IMR-90 (cell line): ENCODE data around the gene PNMA6E. TPM values are rescaled to one million over a fixed set of nuclear protein-coding genes. Genes with fewer than 3 reads are reported as not detected.

Experiments used
- ATAC-seq: fragments of 200-7000 bp; cut with Tn5 transposase; 2 replicates; pipeline ENCODE4 v1.9.1; 2020; ENCODE audit warnings: low read depth, mild to moderate bottlenecking, moderate library complexity
- BruUV-seq: library from RNA; stranded (reverse); fragments of 400-500 nt; replicated peaks from 2 replicates; lab custom pipeline; 2021; lab: Mats Ljungman, UMichigan
- CTCF ChIA-PET: fragments of 300-600 bp; formaldehyde crosslinking; extraction: SDS; loops from one replicate; lab custom pipeline; 2021; ENCODE audit warnings: antibody characterized with exemption; lab: Yijun Ruan, JAX
- POLR2A ChIA-PET: fragments of 300-600 bp; sonication (Branson Sonifier 250); formaldehyde crosslinking; loops from one replicate; lab custom pipeline; 2022; ENCODE audit warnings: antibody characterized with exemption; ENCODE audit not compliant: unreplicated experiment; lab: Charles Lee
- DNase-seq: peaks from one replicate; pipeline ENCODE4 v3.0.0; 2013
- H2AFZ ChIP-seq: replicated peaks from 2 replicates; pipeline ENCODE3; 2013; ENCODE audit warnings: low read length, mild to moderate bottlenecking; ENCODE audit not compliant: poor library complexity
- H2AK5ac ChIP-seq: 2 replicates; pipeline ENCODE4 v1.6.1; 2013; ENCODE audit warnings: low read depth, low read length, inconsistent platforms
- H2AK9ac ChIP-seq: replicated peaks from 2 replicates; pipeline ENCODE3; 2013; ENCODE audit warnings: mild to moderate bottlenecking, low read depth, low read length, moderate library complexity; ENCODE audit not compliant: poor library complexity
- H2BK120ac ChIP-seq: 2 replicates; pipeline ENCODE4 v1.6.1; 2013; ENCODE audit warnings: low read depth, low read length, inconsistent platforms
- H2BK15ac ChIP-seq: 3 replicates; pipeline ENCODE4 v1.6.1; 2013; ENCODE audit warnings: low read depth, low read length, inconsistent platforms
- H2BK20ac ChIP-seq: 2 replicates; pipeline ENCODE4 v1.6.1; 2013; ENCODE audit warnings: low read depth, mild to moderate bottlenecking, inconsistent platforms, low read length, moderate library complexity
- H2BK5ac ChIP-seq: 2 replicates; pipeline ENCODE4 v1.6.1; 2013; ENCODE audit warnings: mild to moderate bottlenecking, low read depth, low read length, inconsistent platforms; ENCODE audit not compliant: poor library complexity, severe bottlenecking
- H3K14ac ChIP-seq: replicated peaks from 2 replicates; pipeline ENCODE4 v1.6.1; 2013; ENCODE audit warnings: low read depth, low read length, inconsistent platforms
- H3K18ac ChIP-seq: 2 replicates; pipeline ENCODE4 v1.6.1; 2013; ENCODE audit warnings: low read depth, low read length, control low read depth
- H3K23ac ChIP-seq: 2 replicates; pipeline ENCODE4 v1.6.1; 2013; ENCODE audit warnings: low read depth, low read length, inconsistent platforms
- H3K27ac ChIP-seq: 2 replicates; pipeline ENCODE4 v1.5.1; 2013; ENCODE audit warnings: mild to moderate bottlenecking, control low read depth, low read length; ENCODE audit not compliant: insufficient read depth
- H3K27me3 ChIP-seq: 2 replicates; pipeline ENCODE4 v1.6.1; 2013; ENCODE audit warnings: low read length; ENCODE audit not compliant: control insufficient read depth, insufficient read depth
- H3K36me3 ChIP-seq: 2 replicates; pipeline ENCODE4 v1.6.1; 2013; ENCODE audit warnings: low read length, mixed read lengths; ENCODE audit not compliant: control insufficient read depth, insufficient read depth
- H3K4ac ChIP-seq: 2 replicates; pipeline ENCODE4 v1.6.1; 2013; ENCODE audit warnings: low read depth, low read length, inconsistent platforms
- H3K4me1 ChIP-seq: 2 replicates; pipeline ENCODE4 v1.6.1; 2013; ENCODE audit warnings: low read length, mixed read lengths; ENCODE audit not compliant: control insufficient read depth, insufficient read depth
- H3K4me2 ChIP-seq: 2 replicates; pipeline ENCODE4 v1.6.1; 2013; ENCODE audit warnings: low read depth, mild to moderate bottlenecking, control low read depth, low read length, moderate library complexity
- H3K4me3 ChIP-seq: 2 replicates; pipeline ENCODE4 v1.5.1; 2013; ENCODE audit warnings: low read depth, mild to moderate bottlenecking, control low read depth, low read length, moderate library complexity; ENCODE audit not compliant: insufficient read depth
- H3K56ac ChIP-seq: 2 replicates; pipeline ENCODE4 v1.6.1; 2013; ENCODE audit warnings: low read length, inconsistent platforms; ENCODE audit not compliant: insufficient read depth; ENCODE audit errors: extremely low read depth
- H3K79me1 ChIP-seq, 2 experiments: 2 replicates each; pipeline ENCODE4 v1.6.1; 2013; ENCODE audit warnings: low read length in 2 of 2, inconsistent platforms in 1 of 2, low read depth in 1 of 2
- H3K9ac ChIP-seq: 2 replicates; pipeline ENCODE4 v1.6.1; 2013; ENCODE audit warnings: low read depth, low read length, control low read depth
- H3K9me1 ChIP-seq: 2 replicates; pipeline ENCODE4 v1.6.1; 2013; ENCODE audit warnings: low read length, inconsistent platforms; ENCODE audit not compliant: insufficient read depth
- H3K9me3 ChIP-seq: 2 replicates; pipeline ENCODE4 v1.6.1; 2013; ENCODE audit warnings: low read length; ENCODE audit not compliant: control insufficient read depth, insufficient read depth
- H4K20me1 ChIP-seq: 2 replicates; pipeline ENCODE4 v1.6.1; 2013; ENCODE audit warnings: low read length, inconsistent platforms; ENCODE audit not compliant: insufficient read depth
- H4K5ac ChIP-seq: 2 replicates; pipeline ENCODE4 v1.6.1; 2013; ENCODE audit warnings: mild to moderate bottlenecking, low read depth, low read length, control low read depth
- H4K8ac ChIP-seq, 2 experiments: 2 replicates each; pipeline ENCODE4 v1.6.1; 2013; ENCODE audit warnings: low read depth in 2 of 2, low read length in 2 of 2, control low read depth in 1 of 2, inconsistent platforms in 1 of 2
- H4K91ac ChIP-seq: 2 replicates; pipeline ENCODE4 v1.6.1; 2013; ENCODE audit warnings: low read depth, low read length, inconsistent platforms; ENCODE audit not compliant: insufficient read depth
- BHLHE40 ChIP-seq: fragments of 150-350 bp; IDR thresholded peaks from 2 replicates; pipeline ENCODE4 v1.6.1; 2016; ENCODE audit warnings: mild to moderate bottlenecking, low read depth, low read length
- CEBPB ChIP-seq: IDR thresholded peaks from 2 replicates; pipeline ENCODE4 v1.6.1; 2012; ENCODE audit warnings: low read depth, low read length, improper control_type of control experiment
- CHD1 ChIP-seq: IDR thresholded peaks from 2 replicates; pipeline ENCODE4 v1.6.1; 2012; ENCODE audit warnings: low read depth, low read length, improper control_type of control experiment
- FOS ChIP-seq: fragments of 150-350 bp; IDR thresholded peaks from 2 replicates; pipeline ENCODE4 v1.6.1; 2016; ENCODE audit warnings: low read depth, low read length
- MAFK ChIP-seq: IDR thresholded peaks from 2 replicates; pipeline ENCODE4 v1.6.1; 2012; ENCODE audit warnings: low read depth, low read length, improper control_type of control experiment
- MAZ ChIP-seq: IDR thresholded peaks from 2 replicates; pipeline ENCODE4 v1.6.1; 2012; ENCODE audit warnings: low read depth, mild to moderate bottlenecking, low read length, improper control_type of control experiment, moderate library complexity, borderline replicate concordance
- MXI1 ChIP-seq: IDR thresholded peaks from 2 replicates; pipeline ENCODE4 v1.6.1; 2012; ENCODE audit warnings: low read depth, mild to moderate bottlenecking, low read length, moderate library complexity, borderline replicate concordance
- NFE2L2 ChIP-seq: fragments of 150-350 bp; IDR thresholded peaks from 2 replicates; pipeline ENCODE4 v1.6.1; 2016; ENCODE audit warnings: low read depth, mild to moderate bottlenecking, low read length
- POLR2A ChIP-seq: IDR thresholded peaks from 2 replicates; pipeline ENCODE4 v1.6.1; 2012; ENCODE audit warnings: mild to moderate bottlenecking, low read depth, low read length
- RAD21 ChIP-seq: IDR thresholded peaks from 2 replicates; pipeline ENCODE4 v1.6.1; 2012; ENCODE audit warnings: low read length, improper control_type of control experiment
- RCOR1 ChIP-seq: IDR thresholded peaks from 2 replicates; pipeline ENCODE4 v1.6.1; 2012; ENCODE audit warnings: mild to moderate bottlenecking, low read length, improper control_type of control experiment; ENCODE audit not compliant: insufficient replicate concordance
- SMC3 ChIP-seq: fragments of 150-350 bp; IDR thresholded peaks from 2 replicates; pipeline ENCODE4 v1.6.1; 2016; ENCODE audit warnings: low read depth, mild to moderate bottlenecking, antibody characterized with exemption, low read length, moderate library complexity
- USF2 ChIP-seq: fragments of 150-350 bp; IDR thresholded peaks from 2 replicates; pipeline ENCODE4 v1.6.1; 2017; ENCODE audit warnings: mild to moderate bottlenecking, antibody characterized with exemption, low read length, low read depth
- WGBS, 2 experiments: methylation state at CpG; one replicate each; pipeline versions ENCODE4 v1.1.5 to v1.1.7; 2013; ENCODE audit warnings: missing lambda C conversion rate in 2 of 2; ENCODE audit not compliant: insufficient read length in 1 of 2; ENCODE audit errors: extremely low coverage in 2 of 2; 5-methylcytosine and 5-hydroxymethylcytosine counted together
- dilution Hi-C: fragments of 300-500 bp; cut with HindIII; formaldehyde crosslinking; loops from one replicate; pipeline ENCODE4 v1.14.3; 2018; ENCODE audit warnings: low sequenced_read_pairs; ENCODE audit not compliant: unreplicated experiment
- in situ Hi-C: fragments of 300-500 bp; cut with MboI; formaldehyde crosslinking; loops from 3 replicates; pipeline ENCODE4 v1.14.3; 2019; ENCODE audit warnings: low sequenced_read_pairs, inconsistent platforms, mixed read lengths
- intact Hi-C: fragments of 100-400 bp; cut with micrococcal nuclease; formaldehyde crosslinking; loops from 2 replicates; pipeline ENCODE4 v1.10.0; 2022
- polyA plus RNA-seq, 3 experiments: library from polyadenylated mRNA; depleted of rRNA; stranded (reverse); fragments of >200 nt; gene quantifications; 2 replicates each; pipeline ENCODE4 v1.2.3, GENCODE V29; 2012; ENCODE audit warnings: low replicate concordance in 1 of 3
- total RNA-seq: library from RNA; depleted of rRNA; stranded (reverse); fragments of >200 nt; gene quantifications from 2 replicates; pipeline ENCODE4 v1.2.3, GENCODE V29; 2012
- TF ChIP-seq, protein P1 (sequence below): conservative IDR thresholded peaks from 2 replicates; pipeline ENCODE4 v1.5.1; 2012; ENCODE audit warnings: mild to moderate bottlenecking, low read depth, low read length, improper control_type of control experiment
- TF ChIP-seq, protein P2 (sequence below): fragments of 150-350 bp; IDR thresholded peaks from 2 replicates; pipeline ENCODE4 v1.6.1; 2016; ENCODE audit warnings: low read depth, mild to moderate bottlenecking, low read length, moderate library complexity, borderline replicate concordance

Gene PNMA6E
- total and polyA plus RNA-seq, 2 of the 4 experiments (the other 2 are of a cell fraction), result not detected

GRCh38 chrX:153387987-153388721 lies 13.0 kb downstream of the PNMA6E start:
- BruUV-seq, result no TSS peak
- Histone ChIP-seq H4K5ac (no peak overlapping the region), H4K8ac (no peak overlapping the region), H2BK120ac (no peak overlapping the region), H4K91ac (no peak overlapping the region), H3K9me1 (no peaks in the 10 kb centered on the region), H3K4me2 (no peak overlapping the region), H3K14ac (no peak overlapping the region), H2AK9ac (no peak overlapping the region), H3K18ac (no peak overlapping the region), H3K4ac (no peak overlapping the region), H2BK15ac (no peak overlapping the region), H3K23ac (no peak overlapping the region), H3K27me3 (peaks cover 6% of the 10 kb centered on the region), H3K56ac (no peak overlapping the region), H2BK20ac (no peak overlapping the region), H3K27ac (no peak overlapping the region), H4K20me1 (no peaks in the 10 kb centered on the region), H3K4me3 (no peak overlapping the region), H2BK5ac (no peak overlapping the region), H3K36me3 (no peaks in the 10 kb centered on the region), H2AK5ac (no peak overlapping the region), H3K9ac (no peak overlapping the region), H3K79me1 (no peaks in the 10 kb centered on the region), H3K4me1 (no peaks in the 10 kb centered on the region), H2AFZ (no peak overlapping the region), H3K9me3 (peaks cover 3% of the 10 kb centered on the region; the same call in 1 of the 2 replicates)
- intact Hi-C loops, result no loop called here
- ChIA-PET POLR2A (no interaction called here), CTCF (no interaction called here)
- dilution Hi-C loops, result no loop called here
- TF ChIP-seq MAFK, result no peak
- TF ChIP-seq MAZ, result no peak
- TF ChIP-seq, protein P1, sequence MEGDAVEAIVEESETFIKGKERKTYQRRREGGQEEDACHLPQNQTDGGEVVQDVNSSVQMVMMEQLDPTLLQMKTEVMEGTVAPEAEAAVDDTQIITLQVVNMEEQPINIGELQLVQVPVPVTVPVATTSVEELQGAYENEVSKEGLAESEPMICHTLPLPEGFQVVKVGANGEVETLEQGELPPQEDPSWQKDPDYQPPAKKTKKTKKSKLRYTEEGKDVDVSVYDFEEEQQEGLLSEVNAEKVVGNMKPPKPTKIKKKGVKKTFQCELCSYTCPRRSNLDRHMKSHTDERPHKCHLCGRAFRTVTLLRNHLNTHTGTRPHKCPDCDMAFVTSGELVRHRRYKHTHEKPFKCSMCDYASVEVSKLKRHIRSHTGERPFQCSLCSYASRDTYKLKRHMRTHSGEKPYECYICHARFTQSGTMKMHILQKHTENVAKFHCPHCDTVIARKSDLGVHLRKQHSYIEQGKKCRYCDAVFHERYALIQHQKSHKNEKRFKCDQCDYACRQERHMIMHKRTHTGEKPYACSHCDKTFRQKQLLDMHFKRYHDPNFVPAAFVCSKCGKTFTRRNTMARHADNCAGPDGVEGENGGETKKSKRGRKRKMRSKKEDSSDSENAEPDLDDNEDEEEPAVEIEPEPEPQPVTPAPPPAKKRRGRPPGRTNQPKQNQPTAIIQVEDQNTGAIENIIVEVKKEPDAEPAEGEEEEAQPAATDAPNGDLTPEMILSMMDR, result no peak
- TF ChIP-seq NFE2L2, result no peak
- TF ChIP-seq RAD21, result no peak
- no peak for TF ChIP-seq SMC3
- no peak for TF ChIP-seq CHD1
- no peak for TF ChIP-seq POLR2A
- no peak for TF ChIP-seq FOS
- no peak for TF ChIP-seq BHLHE40
- TF ChIP-seq CEBPB, result no peak
- TF ChIP-seq, protein P2, sequence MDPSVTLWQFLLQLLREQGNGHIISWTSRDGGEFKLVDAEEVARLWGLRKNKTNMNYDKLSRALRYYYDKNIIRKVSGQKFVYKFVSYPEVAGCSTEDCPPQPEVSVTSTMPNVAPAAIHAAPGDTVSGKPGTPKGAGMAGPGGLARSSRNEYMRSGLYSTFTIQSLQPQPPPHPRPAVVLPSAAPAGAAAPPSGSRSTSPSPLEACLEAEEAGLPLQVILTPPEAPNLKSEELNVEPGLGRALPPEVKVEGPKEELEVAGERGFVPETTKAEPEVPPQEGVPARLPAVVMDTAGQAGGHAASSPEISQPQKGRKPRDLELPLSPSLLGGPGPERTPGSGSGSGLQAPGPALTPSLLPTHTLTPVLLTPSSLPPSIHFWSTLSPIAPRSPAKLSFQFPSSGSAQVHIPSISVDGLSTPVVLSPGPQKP, result no peak
- TF ChIP-seq RCOR1, result no peak
- TF ChIP-seq MXI1, result no peak
- no peak for TF ChIP-seq USF2
- 60% methylated on average over 3 of the region's 10 CpGs; no CpG with 5 or more reads in 1 of the 2 experiments for WGBS, 2 experiments
- DNase-seq (no peak), ATAC-seq (no peak)
- in situ Hi-C loops, result no loop called here
